K562 (cell line): Measurements from ENCODE around the gene CLCN4. TPM values are rescaled to one million over a fixed set of nuclear protein-coding genes. Genes with fewer than 3 reads are reported as not detected.

Experiments
- ATF7 ChIP-seq: fragments of 450-650 bp; IDR thresholded peaks from 2 replicates; pipeline ENCODE4 v1.7.1; 2014; ENCODE audit warnings: mild to moderate bottlenecking, moderate library complexity
- CTCFL ChIP-seq: IDR thresholded peaks from 2 replicates; pipeline ENCODE4 v1.6.1; 2011; ENCODE audit warnings: borderline replicate concordance, low read depth, mild to moderate bottlenecking, moderate library complexity, low read length; ENCODE audit not compliant: insufficient read depth, poor library complexity, severe bottlenecking
- FOXM1 ChIP-seq, 2 experiments: fragments of 450-650 bp in 1 of 2; sonication (generic) in 1 of 2; formaldehyde crosslinking in 1 of 2; IDR thresholded peaks; 2 replicates each; pipeline versions ENCODE4 v1.6.1 to v1.9.0; 2017 to 2022; ENCODE audit warnings: low read depth in 2 of 2, mild to moderate bottlenecking in 2 of 2, missing genetic modification reagents in 1 of 2, moderate library complexity in 1 of 2
- GTF2A2 ChIP-seq: IDR thresholded peaks from 2 replicates; pipeline ENCODE4 v1.6.1; 2016; ENCODE audit warnings: mild to moderate bottlenecking, missing genetic modification characterization, missing compliant biosample characterization
- HLTF ChIP-seq: fragments of 450-650 bp; IDR thresholded peaks from 2 replicates; pipeline ENCODE4 v1.6.1; 2016
- IRF1 ChIP-seq: sonication (generic); formaldehyde crosslinking; IDR thresholded peaks from 2 replicates; pipeline ENCODE4 v1.8.0; 2022; ENCODE audit warnings: missing genetic modification reagents, mild to moderate bottlenecking, borderline replicate concordance
- L3MBTL2 ChIP-seq: fragments of 450-650 bp; IDR thresholded peaks from 2 replicates; pipeline ENCODE4 v1.6.1; 2016; ENCODE audit warnings: mild to moderate bottlenecking, moderate library complexity
- MGA ChIP-seq: fragments of 450-650 bp; IDR thresholded peaks from 2 replicates; pipeline ENCODE4 v1.6.1; 2016; ENCODE audit warnings: mild to moderate bottlenecking, moderate library complexity
- NFE2L1 ChIP-seq: fragments of 450-650 bp; IDR thresholded peaks from 2 replicates; pipeline ENCODE4 v1.6.1; 2016; ENCODE audit warnings: missing genetic modification characterization, low read depth, mild to moderate bottlenecking, missing compliant biosample characterization, moderate library complexity, borderline replicate concordance
- PML ChIP-seq: IDR thresholded peaks from 2 replicates; pipeline ENCODE4 v1.6.1; 2012; ENCODE audit warnings: low read length, inconsistent platforms
- PREB ChIP-seq: sonication (generic); formaldehyde crosslinking; IDR thresholded peaks from 2 replicates; pipeline ENCODE4 v1.8.1; 2023; ENCODE audit warnings: mild to moderate bottlenecking, missing genetic modification reagents
- ZNF134 ChIP-seq: fragments of 250-450 bp; sonication (Bioruptor Pico); conservative IDR thresholded peaks from 2 replicates; pipeline ENCODE4 v1.4.0; 2020
- polyA plus RNA-seq, 8 experiments: library from polyadenylated mRNA; depleted of rRNA in 4 of 8; stranded (reverse) in 5 of 8; unstranded in 3 of 8; fragments of >200 nt; fragmentation: Nextera tagmentation in 2 of 8; fragmentation: Illumina TruSeq in 1 of 8; extraction: Ambion mirVana in 2 of 8; extraction: Trizol in 1 of 8; gene quantifications; 2 replicates each; pipeline versions ENCODE4 v1.2.1 to v1.2.3, GENCODE V29; 2011 to 2014; ENCODE audit warnings: inconsistent platforms in 1 of 8, missing spikeins in 1 of 8
- total RNA-seq, 7 experiments: library from RNA; depleted of rRNA in 6 of 7; stranded (reverse); fragments of >200 nt in 6 of 7; fragmentation: Illumina TruSeq in 2 of 7; extraction: Trizol in 2 of 7; gene quantifications; 2 replicates each; pipeline versions ENCODE4 v1.2.1 to v1.2.3, GENCODE V29; 2011 to 2021; ENCODE audit warnings: low replicate concordance in 1 of 7

Gene CLCN4
- total and polyA plus RNA-seq, 9 of the 15 experiments (the other 6 are each of a cell fraction or from before 2014, with no cell fraction given), result 0.03 to 0.24 (median 0.10) TPM; not detected in 1

- TF ChIP-seq MGA (peak; percentile 77; the same call in 1 of the 2 replicates), GTF2A2 (tag) (no peak), ATF7 (no peak), CTCFL (no peak), PML (no peak), PREB (CRISPR knock-in tag) (no peak), NFE2L1 (tag) (no peak), L3MBTL2 (peak; percentile 89; the same call in 1 of the 2 replicates), FOXM1 (IDR thresholded peaks at IDR 0.05; ENCODE audit: low read depth) (no peak), FOXM1 (CRISPR knock-in tag; IDR thresholded peaks at IDR 0.05; ENCODE audit: low read depth) (no peak), HLTF (no peak), IRF1 (CRISPR knock-in tag) (no peak), ZNF134 (CRISPR knock-in tag) (no peak)
Observed at GRCh38 chrX:10166248-10166716, 9.5 kb downstream of the CLCN4 start (continued).
